GM12874 (cell line): ENCODE data around the gene GPR78.

Source experiments
- CTCF ChIP-seq: IDR thresholded peaks from 2 replicates; pipeline ENCODE4 v1.5.1; 2011; ENCODE audit warnings: low read depth, mild to moderate bottlenecking, control low read depth, low read length, moderate library complexity; ENCODE audit not compliant: insufficient read depth

Gene GPR78, protein sequence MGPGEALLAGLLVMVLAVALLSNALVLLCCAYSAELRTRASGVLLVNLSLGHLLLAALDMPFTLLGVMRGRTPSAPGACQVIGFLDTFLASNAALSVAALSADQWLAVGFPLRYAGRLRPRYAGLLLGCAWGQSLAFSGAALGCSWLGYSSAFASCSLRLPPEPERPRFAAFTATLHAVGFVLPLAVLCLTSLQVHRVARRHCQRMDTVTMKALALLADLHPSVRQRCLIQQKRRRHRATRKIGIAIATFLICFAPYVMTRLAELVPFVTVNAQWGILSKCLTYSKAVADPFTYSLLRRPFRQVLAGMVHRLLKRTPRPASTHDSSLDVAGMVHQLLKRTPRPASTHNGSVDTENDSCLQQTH

GRCh38 chr4:8580321-8581093 lies at the start of gene GPR78:
GPR78 (plus strand) TSS chr4:8580392; CDS start chr4:8580983, 591 bp downstream.
- TF ChIP-seq CTCF, result no peak

GRCh38 chr4:8532245-8532781 lies 47.9 kb upstream of the GPR78 start:
- no peak for TF ChIP-seq CTCF

GRCh38 chr4:8533274-8533865 lies 46.8 kb upstream of the GPR78 start:
- TF ChIP-seq CTCF, result no peak

- TF ChIP-seq CTCF, result no peak
Observed at GRCh38 chr4:8534129-8534528, 46.1 kb upstream of the GPR78 start.

- no peak for TF ChIP-seq CTCF
Observed at GRCh38 chr4:8534611-8535010, 45.6 kb upstream of the GPR78 start.

DNA sequence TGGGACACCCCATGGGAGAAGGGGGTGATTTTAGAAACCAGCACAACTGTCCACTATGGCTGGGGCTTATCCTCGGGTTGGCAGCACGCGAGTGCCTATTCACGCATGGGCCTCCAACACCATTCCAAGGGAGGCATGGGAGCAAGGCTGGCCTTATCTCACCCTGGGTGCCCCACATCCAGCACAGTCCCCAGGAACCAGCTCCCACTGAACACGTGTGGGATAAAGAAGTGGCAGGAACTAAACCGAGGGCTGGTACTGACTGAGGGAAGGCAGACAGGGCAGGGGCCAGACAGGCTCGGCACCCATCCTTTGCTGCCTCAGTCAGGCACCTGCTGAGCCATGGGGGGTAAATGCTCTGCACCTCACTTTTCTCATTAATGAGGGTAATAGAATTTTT lies 43.7 kb upstream of the GPR78 start:
- no peak for TF ChIP-seq CTCF

DNA sequence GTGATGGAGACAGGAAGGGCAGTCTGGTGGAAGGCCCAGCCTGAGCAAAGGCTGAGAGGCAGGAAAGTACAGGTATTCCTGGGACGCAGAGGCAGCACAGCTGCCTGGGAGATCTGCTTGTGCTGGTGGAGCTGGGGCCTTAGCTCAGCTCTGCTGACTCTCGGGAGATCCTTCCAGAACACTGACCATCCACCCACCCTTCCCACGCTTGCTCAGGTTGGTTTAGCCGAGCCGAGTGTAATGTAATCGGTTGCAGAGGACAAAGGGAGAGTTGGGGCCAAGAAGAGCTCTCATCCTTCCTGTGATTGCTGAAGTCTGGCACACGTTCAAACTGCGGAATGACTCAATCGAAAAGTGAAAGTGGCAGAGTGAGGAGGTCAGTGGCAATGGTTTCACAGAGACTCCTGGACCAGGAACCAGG lies 43.1 kb upstream of the GPR78 start:
- no peak for TF ChIP-seq CTCF
